Progenitor cell of endocrine pancreas (in vitro differentiated cells): Measurements from ENCODE around the gene MRGPRG. TPM values are rescaled to one million over a fixed set of nuclear protein-coding genes. Genes with fewer than 3 reads are reported as not detected.

Experiments used
- DNase-seq: peaks from one replicate; pipeline ENCODE4 v3.0.0; 2021; ENCODE audit warnings: low spot score; ENCODE audit not compliant: unreplicated experiment
- H3K27ac Mint-ChIP-seq: 2 replicates; pipeline ENCODE4 v1.8.0; 2021; ENCODE audit warnings: mild to moderate bottlenecking, moderate library complexity, mixed read lengths
- H3K27me3 Mint-ChIP-seq: 2 replicates; pipeline ENCODE4 v1.8.0; 2021; ENCODE audit warnings: mixed read lengths
- H3K36me3 Mint-ChIP-seq: 2 replicates; pipeline ENCODE4 v1.8.0; 2022; ENCODE audit warnings: mixed read lengths; ENCODE audit not compliant: insufficient read depth
- H3K4me1 Mint-ChIP-seq: 2 replicates; pipeline ENCODE4 v1.8.0; 2021; ENCODE audit warnings: low read depth, mixed read lengths
- H3K4me3 Mint-ChIP-seq: 2 replicates; pipeline ENCODE4 v1.8.0; 2021; ENCODE audit warnings: low read depth, mild to moderate bottlenecking, moderate library complexity, mixed read lengths
- H3K9me3 Mint-ChIP-seq: 2 replicates; pipeline ENCODE4 v1.8.0; 2021; ENCODE audit warnings: low read depth, mixed read lengths
- total RNA-seq: library from RNA; stranded (reverse); gene quantifications from 2 replicates; pipeline ENCODE4 v1.2.1, GENCODE V29; 2021
- TF ChIP-seq, protein P1 (sequence below): fragments of 200-600 bp; sonication (generic); IDR thresholded peaks from one replicate; pipeline ENCODE4 v1.5.0; 2021; ENCODE audit warnings: antibody characterized with exemption, mild to moderate bottlenecking; ENCODE audit not compliant: unreplicated experiment

MRGPRG gene
- total RNA-seq, 1 donor from 2014 or later, result not detected

- TF ChIP-seq, protein P1, sequence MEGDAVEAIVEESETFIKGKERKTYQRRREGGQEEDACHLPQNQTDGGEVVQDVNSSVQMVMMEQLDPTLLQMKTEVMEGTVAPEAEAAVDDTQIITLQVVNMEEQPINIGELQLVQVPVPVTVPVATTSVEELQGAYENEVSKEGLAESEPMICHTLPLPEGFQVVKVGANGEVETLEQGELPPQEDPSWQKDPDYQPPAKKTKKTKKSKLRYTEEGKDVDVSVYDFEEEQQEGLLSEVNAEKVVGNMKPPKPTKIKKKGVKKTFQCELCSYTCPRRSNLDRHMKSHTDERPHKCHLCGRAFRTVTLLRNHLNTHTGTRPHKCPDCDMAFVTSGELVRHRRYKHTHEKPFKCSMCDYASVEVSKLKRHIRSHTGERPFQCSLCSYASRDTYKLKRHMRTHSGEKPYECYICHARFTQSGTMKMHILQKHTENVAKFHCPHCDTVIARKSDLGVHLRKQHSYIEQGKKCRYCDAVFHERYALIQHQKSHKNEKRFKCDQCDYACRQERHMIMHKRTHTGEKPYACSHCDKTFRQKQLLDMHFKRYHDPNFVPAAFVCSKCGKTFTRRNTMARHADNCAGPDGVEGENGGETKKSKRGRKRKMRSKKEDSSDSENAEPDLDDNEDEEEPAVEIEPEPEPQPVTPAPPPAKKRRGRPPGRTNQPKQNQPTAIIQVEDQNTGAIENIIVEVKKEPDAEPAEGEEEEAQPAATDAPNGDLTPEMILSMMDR, result no peak
- Mint-ChIP-seq H3K27ac (no peak overlapping the region), H3K4me1 (no peaks in the 10 kb centered on the region), H3K36me3 (no peaks in the 10 kb centered on the region), H3K27me3 (peaks cover 37% of the 10 kb centered on the region), H3K4me3 (no peak overlapping the region), H3K9me3 (no peaks in the 10 kb centered on the region)
- DNase-seq, result no peak
These were observed 12.9 kb upstream of the MRGPRG start for GRCh38 chr11:3231550-3231850.

DNA sequence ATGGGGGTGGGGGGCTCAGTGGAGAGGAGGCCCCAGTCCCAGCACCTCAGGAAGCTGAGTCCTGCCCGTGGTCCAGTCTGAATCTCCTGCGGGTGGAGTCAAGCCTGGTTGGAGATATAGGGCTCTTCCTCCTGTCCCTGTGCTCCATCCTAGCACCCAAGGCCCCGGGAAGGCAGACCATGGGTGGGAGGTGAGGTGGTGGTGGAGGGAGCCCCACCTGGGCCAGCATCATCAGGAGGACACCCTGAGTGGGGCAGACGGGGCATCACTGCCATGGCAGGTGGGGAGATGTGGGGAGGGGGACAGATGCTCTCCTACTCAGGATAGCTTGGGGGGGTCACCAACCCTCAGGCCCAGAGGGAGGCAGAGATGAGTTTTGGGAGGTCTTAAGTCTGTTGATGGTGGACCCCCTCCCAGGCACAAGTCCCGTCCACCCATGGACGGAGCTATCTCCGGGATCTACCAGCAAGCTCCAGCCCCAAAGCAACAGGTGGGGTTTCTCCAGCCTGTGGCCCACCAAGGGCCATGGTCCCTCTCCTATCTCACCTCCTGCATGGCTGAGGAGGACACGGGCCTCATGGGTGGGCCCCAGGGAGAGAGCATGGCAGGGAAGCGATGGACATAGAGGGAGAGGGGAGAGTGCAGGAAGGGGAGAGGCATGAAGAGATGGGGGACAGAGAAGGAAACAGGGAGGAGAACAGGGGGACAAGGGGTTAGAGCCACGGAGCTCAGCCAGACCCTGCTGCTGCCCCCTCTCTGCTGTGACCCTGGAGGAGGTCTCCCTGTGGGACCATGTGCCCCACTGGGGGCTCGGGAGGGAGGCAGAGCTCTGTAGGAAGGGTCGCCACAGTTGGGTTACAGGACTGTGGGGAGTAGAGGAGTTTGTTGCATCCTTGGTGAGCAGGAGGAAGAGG is 12.3 kb upstream of the MRGPRG start:
- peaks cover 42% of the 10 kb centered on the region for H3K27me3 Mint-ChIP-seq
- H3K4me3 Mint-ChIP-seq, result no peak overlapping the region
- H3K36me3 Mint-ChIP-seq, result no peaks in the 10 kb centered on the region
- no peaks in the 10 kb centered on the region for H3K9me3 Mint-ChIP-seq
- no peak for DNase-seq
- no peaks in the 10 kb centered on the region for H3K4me1 Mint-ChIP-seq
- H3K27ac Mint-ChIP-seq, result no peak overlapping the region
- TF ChIP-seq, protein P1, result no peak

GRCh38 chr11:3229673-3230630 is 11.3 kb upstream of the MRGPRG start:
- TF ChIP-seq, protein P1, result no peak
- no peak for DNase-seq
- H3K36me3 Mint-ChIP-seq, result no peaks in the 10 kb centered on the region
- H3K9me3 Mint-ChIP-seq, result no peaks in the 10 kb centered on the region
- no peak overlapping the region for H3K27ac Mint-ChIP-seq
- no peak overlapping the region for H3K4me3 Mint-ChIP-seq
- no peaks in the 10 kb centered on the region for H3K4me1 Mint-ChIP-seq
- H3K27me3 Mint-ChIP-seq, result peaks cover 33% of the 10 kb centered on the region

GRCh38 chr11:3228445-3228829 is 9.8 kb upstream of the MRGPRG start:
- H3K9me3 Mint-ChIP-seq, result no peaks in the 10 kb centered on the region
- peaks cover 36% of the 10 kb centered on the region for H3K27me3 Mint-ChIP-seq
- no peak for DNase-seq
- TF ChIP-seq, protein P1, result no peak
- H3K27ac Mint-ChIP-seq, result no peak overlapping the region
- H3K36me3 Mint-ChIP-seq, result no peaks in the 10 kb centered on the region
- no peak overlapping the region for H3K4me3 Mint-ChIP-seq
- H3K4me1 Mint-ChIP-seq, result no peaks in the 10 kb centered on the region
